Measurements from ENCODE around the gene ATP2A3. TPM values are rescaled to one million over a fixed set of nuclear protein-coding genes. Genes with fewer than 3 reads are reported as not detected.

ATP2A3 gene
- total RNA-seq, 2 experiments from 2014 or later: 92.6 to 98.3 TPM

- H3K4me1 Mint-ChIP-seq: peaks cover 36% of the 10 kb centered on the region
- ATAC-seq (peak; percentile 88), DNase-seq (peak; percentile 94)
- POLR2A ChIA-PET: no interaction called here
- intact Hi-C loops (cut with DNase I, micrococcal nuclease): loop anchor here (1.0 to 5.0 kb wide), 11 partner anchors 18 to 1104 kb away; partner anchors contain the start of genes NCBP3 (in 2 of the 2), ANKFY1 (in 1 of the 2), ATP2A3 (in 1 of the 2) and CYB5D2 (in 1 of the 2)
- peak within 1 kb of the TSS; percentile 77 for H3K27ac Mint-ChIP-seq
- no peaks in the 10 kb centered on the region for H3K36me3 Mint-ChIP-seq (ENCODE audit: low read depth)
- peak within 1 kb of the TSS; percentile 76 for H3K4me3 Mint-ChIP-seq
- CTCF ChIA-PET: interaction anchor here (0.8 to 2.6 kb wide), 5 partner anchors 9 to 72 kb away, joined by 3 to 16 read pairs (median 3); partner anchors contain the start of gene P2RX1
- H3K27me3 Mint-ChIP-seq: no peaks in the 10 kb centered on the region
- H3K9me3 Mint-ChIP-seq (ENCODE audit: low read depth): no peaks in the 10 kb centered on the region
Observed at GRCh38 chr17:3893003-3893719, 71.1 kb downstream of the ATP2A3 start, which contains the start of gene CAMKK1. TSS of gene CAMKK1 (minus strand) at chr17:3893053. CDS start at chr17:3885687, 7,366 bp downstream.

- no peaks in the 10 kb centered on the region for H3K9me3 Mint-ChIP-seq (ENCODE audit: low read depth)
- DNase-seq (peak; percentile 75), ATAC-seq (peak; percentile 27)
- H3K36me3 Mint-ChIP-seq (ENCODE audit: low read depth): no peaks in the 10 kb centered on the region
- ChIA-PET POLR2A (no interaction called here), CTCF (interaction anchor here (0.8 to 2.6 kb wide), 5 partner anchors 8 to 73 kb away, joined by 3 to 16 read pairs (median 3); partner anchors contain the start of gene P2RX1)
- intact Hi-C loops (cut with DNase I, micrococcal nuclease): loop anchor here (2.0 to 5.0 kb wide), 4 partner anchors 46 to 474 kb away; partner anchors contain the start of genes ANKFY1 (in 1 of the 2), HASPIN (in 1 of the 2), NCBP3 (in 1 of the 2) and UBE2G1 (in 1 of the 2)
- peak overlapping the region; percentile 76 for H3K4me3 Mint-ChIP-seq
- H3K4me1 Mint-ChIP-seq: peaks cover 43% of the 10 kb centered on the region
- H3K27me3 Mint-ChIP-seq: no peaks in the 10 kb centered on the region
- no peak overlapping the region for H3K27ac Mint-ChIP-seq
Observed at GRCh38 chr17:3892095-3892998, 71.9 kb downstream of the ATP2A3 start.

DNA sequence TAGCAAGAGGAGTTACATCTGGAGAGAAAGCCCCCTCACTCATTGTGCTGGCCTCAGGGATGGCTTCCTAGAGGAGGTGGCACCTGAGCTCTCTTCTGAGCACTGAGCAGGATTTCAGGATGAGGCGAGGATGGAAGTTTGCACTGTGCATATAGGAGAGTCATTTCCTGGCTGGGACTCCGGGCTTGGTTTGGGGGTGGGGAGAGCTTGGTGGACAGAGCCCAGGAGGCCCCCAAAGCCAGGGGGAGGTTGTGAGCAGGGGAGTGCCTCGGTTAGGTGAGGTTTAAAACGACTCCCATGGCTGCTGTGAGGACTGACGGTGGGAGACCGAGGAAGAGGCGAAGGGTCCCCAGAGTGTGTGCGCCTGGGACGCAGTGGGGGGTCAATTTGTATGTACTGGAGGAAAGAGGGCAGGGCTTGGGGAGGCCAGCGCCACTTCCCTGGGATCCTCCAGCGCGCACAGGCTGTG, 72.6 kb downstream of the ATP2A3 start:
- Mint-ChIP-seq H3K4me1 (peaks cover 50% of the 10 kb centered on the region), H3K4me3 (peak overlapping the region; percentile 76)
- intact Hi-C loops (cut with DNase I, micrococcal nuclease): loop anchor here (2.0 to 5.0 kb wide), 4 partner anchors 45 to 475 kb away; partner anchors contain the start of genes ANKFY1 (in 1 of the 2), HASPIN (in 1 of the 2), NCBP3 (in 1 of the 2) and UBE2G1 (in 1 of the 2)

GRCh38 chr17:3890878-3891219, 73.4 kb downstream of the ATP2A3 start:
- ATAC-seq: no peak
- Mint-ChIP-seq H3K4me3 (peak overlapping the region; percentile 76), H3K4me1 (peaks cover 57% of the 10 kb centered on the region), H3K27me3 (no peaks in the 10 kb centered on the region), H3K27ac (peak overlapping the region; percentile 26), H3K9me3 (ENCODE audit: low read depth) (no peaks in the 10 kb centered on the region), H3K36me3 (ENCODE audit: low read depth) (no peaks in the 10 kb centered on the region)
- CTCF ChIA-PET: interaction anchor here (1.0 to 2.8 kb wide), 2 partner anchors 23 to 44 kb away, joined by 4 to 10 read pairs; partner anchors contain the start of gene NCBP3
- no peak for DNase-seq
- intact Hi-C loops (cut with DNase I, micrococcal nuclease): loop anchor here in 1 of 2 experiments (5.0 kb wide), 2 partner anchors 169 to 371 kb away; partner anchors contain the start of genes ANKFY1 and HASPIN
- POLR2A ChIA-PET: no interaction called here

More for the DNA sequence above, 72.6 kb downstream of the ATP2A3 start:
- CTCF ChIA-PET: no interaction called here
- Mint-ChIP-seq H3K36me3 (ENCODE audit: low read depth) (no peaks in the 10 kb centered on the region), H3K27me3 (no peaks in the 10 kb centered on the region), H3K27ac (no peak overlapping the region), H3K9me3 (ENCODE audit: low read depth) (no peaks in the 10 kb centered on the region)
- ATAC-seq (no peak), DNase-seq (no peak)
- POLR2A ChIA-PET: no interaction called here

DNA sequence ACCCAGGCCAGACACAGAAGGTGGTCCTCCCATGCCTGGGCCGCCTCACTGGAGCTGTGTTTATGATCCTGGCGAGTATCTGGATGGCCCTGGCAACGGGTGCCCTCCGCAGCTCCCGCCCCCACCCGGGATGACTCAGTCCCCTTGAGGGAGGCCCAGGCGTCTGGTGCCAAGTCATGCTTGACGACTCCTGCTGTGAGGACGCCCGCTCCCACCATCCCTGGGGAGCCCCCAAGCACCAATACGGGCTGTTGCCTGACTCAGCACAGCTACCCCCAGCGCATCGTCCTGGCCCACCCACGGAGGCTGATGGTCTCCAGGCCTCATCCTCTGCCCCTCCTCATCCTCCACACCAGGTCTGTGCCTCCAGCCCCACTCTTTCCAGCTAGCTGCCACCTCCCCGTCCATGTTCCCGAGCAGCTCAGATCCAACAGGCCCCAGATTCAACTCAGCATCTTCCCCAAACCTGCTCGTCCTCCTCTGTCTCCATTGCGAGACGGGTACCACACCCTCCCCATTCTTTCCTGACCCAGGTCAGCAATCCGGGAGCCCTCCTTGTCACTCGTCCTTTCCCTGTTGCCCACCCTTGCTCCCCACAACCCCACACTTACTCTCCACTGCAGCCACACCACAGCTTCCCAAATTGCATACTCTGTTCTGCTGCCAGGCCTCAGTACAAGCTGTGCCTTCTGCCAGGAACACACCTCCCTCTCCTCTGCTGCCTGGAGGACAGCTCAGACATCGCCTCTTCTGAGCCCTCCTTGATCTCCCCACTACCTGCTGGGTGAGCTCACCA, 74.0 kb downstream of the ATP2A3 start:
- Mint-ChIP-seq H3K36me3 (ENCODE audit: low read depth) (no peaks in the 10 kb centered on the region), H3K27me3 (no peaks in the 10 kb centered on the region), H3K9me3 (ENCODE audit: low read depth) (no peaks in the 10 kb centered on the region), H3K4me3 (no peak overlapping the region), H3K27ac (peak overlapping the region; percentile 26), H3K4me1 (peaks cover 57% of the 10 kb centered on the region)
- ChIA-PET CTCF (interaction anchor here (1.0 to 2.8 kb wide), 2 partner anchors 24 to 44 kb away, joined by 4 to 10 read pairs; partner anchors contain the start of gene NCBP3), POLR2A (interaction anchor here (0.6 kb wide), 1 partner anchor 1598 kb away, joined by 3 read pairs; no protein-coding TSS in a partner anchor)
- intact Hi-C loops (cut with DNase I, micrococcal nuclease): loop anchor here in 1 of 2 experiments (5.0 kb wide), 2 partner anchors 168 to 372 kb away; partner anchors contain the start of genes ANKFY1 and HASPIN
- DNase-seq (peak; percentile 69), ATAC-seq (no peak)

DNA sequence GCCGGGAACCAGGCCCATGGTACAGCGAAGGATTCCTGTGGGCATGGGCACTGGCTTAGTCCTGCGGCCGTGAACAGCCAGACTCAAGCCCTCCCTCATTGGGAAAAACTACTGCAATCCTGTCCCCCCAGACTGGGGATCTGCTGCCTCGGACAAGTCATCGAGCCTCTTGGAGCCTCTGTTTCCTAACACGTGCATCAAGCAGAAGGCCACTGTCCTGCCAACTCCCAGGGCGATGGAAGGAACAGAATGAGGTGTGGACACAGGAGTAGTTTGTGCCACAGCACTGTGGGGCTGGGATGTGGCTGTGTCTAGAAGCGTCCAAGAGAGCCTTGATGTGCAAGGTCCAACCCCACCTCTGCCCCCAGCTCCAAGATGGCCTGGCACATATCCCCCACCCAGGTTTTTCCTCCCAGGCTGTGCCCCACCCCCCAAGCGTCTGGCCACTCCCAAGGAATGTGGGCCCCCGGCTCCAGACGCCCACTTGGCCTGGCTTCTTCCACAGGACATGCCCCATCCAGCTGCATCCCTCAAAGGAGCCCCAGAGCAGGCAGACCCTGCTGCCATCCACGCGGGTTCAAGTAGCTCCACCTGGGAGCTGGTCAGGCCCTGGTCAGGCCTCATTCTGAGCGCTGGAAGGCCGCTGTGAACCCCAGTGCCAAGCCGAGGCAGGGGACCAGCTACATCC, 74.8 kb downstream of the ATP2A3 start:
- Mint-ChIP-seq H3K27me3 (no peaks in the 10 kb centered on the region), H3K4me1 (peaks cover 57% of the 10 kb centered on the region), H3K4me3 (no peak overlapping the region), H3K36me3 (ENCODE audit: low read depth) (no peaks in the 10 kb centered on the region), H3K27ac (no peak overlapping the region), H3K9me3 (ENCODE audit: low read depth) (no peaks in the 10 kb centered on the region)
- no peak for ATAC-seq
- no peak for DNase-seq
- POLR2A ChIA-PET: interaction anchor here (0.6 kb wide), 1 partner anchor 1598 kb away, joined by 3 read pairs; no protein-coding TSS in a partner anchor
- CTCF ChIA-PET: interaction anchor here (0.8 to 2.8 kb wide), 3 partner anchors 25 to 43 kb away, joined by 4 to 10 read pairs (median 4); partner anchors contain the start of genes NCBP3 and P2RX1
- intact Hi-C loops (cut with DNase I, micrococcal nuclease): loop anchor here in 1 of 2 experiments (5.0 kb wide), 2 partner anchors 167 to 373 kb away; partner anchors contain the start of genes ANKFY1 and HASPIN

DNA sequence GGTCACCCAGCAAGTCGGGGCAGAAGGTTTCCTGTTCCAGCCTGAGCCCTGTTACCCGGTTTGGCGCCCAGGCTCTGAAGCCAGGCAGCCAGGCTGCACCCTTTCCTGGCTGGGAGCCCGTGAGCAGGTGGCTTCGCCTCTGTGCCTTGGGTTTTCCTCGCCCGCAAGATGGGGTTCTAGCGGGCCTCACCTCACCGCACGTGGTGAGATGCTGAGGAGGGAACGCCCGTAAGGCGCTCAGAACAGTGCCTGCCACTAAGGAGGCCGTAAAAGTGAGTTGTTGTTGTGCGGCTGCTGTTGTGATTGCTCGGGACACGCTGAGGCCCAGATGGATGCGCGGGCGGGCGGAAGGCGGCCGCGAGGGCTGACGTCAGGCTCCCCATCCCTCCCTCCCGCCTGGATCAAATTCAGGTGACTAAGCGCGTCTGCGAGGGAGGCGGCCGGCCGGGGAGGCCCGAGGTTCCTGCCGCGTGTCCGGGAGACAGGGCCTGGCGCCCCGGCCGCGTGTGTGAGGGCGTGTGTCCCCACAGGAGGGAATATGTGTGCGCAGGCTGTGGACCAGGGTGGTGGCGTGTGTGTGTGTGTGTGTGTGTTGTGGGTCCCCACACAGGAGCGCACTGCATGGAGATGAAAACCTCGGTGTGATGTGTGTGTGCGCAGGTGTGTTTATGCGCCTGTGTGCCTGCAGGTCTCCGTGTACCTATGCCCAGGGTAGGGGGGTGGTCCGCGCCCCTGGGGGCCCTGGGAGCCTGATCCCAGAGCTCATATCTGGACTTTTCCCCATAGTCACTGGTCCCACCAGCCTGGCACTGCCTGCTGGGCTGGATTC, 75.7 kb downstream of the ATP2A3 start:
- Mint-ChIP-seq H3K36me3 (ENCODE audit: low read depth) (no peaks in the 10 kb centered on the region), H3K4me3 (no peak overlapping the region), H3K27me3 (no peaks in the 10 kb centered on the region), H3K27ac (no peak overlapping the region), H3K4me1 (peaks cover 52% of the 10 kb centered on the region), H3K9me3 (ENCODE audit: low read depth) (no peaks in the 10 kb centered on the region)
- DNase-seq (peak; percentile 29), ATAC-seq (no peak)
- ChIA-PET CTCF (interaction anchor here (0.8 to 2.8 kb wide), 3 partner anchors 24 to 28 kb away, joined by 3 to 10 read pairs (median 4); partner anchors contain the start of gene P2RX1), POLR2A (no interaction called here)
- intact Hi-C loops (cut with DNase I, micrococcal nuclease): no loop called here

DNA sequence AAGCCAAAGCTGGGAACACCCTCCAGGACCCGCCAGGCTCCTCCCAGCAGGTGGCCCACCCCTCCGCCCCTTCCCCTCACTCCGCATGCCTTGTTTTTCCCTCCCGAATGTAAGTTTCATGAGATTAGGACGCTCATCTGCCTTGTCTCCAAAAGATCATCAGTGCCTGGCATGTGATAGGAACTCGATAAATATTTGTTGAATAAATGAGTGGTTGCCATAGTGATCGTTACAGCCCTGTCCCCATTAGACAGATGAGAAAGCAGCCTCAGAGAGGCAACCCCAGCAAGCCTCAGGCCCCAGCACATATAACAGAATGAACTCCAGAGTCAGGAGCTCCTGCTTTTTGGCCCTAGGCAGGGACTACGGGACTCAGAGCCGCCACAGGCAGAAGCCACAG, 76.4 kb downstream of the ATP2A3 start:
- Mint-ChIP-seq H3K27ac (peak overlapping the region; percentile 38), H3K27me3 (no peaks in the 10 kb centered on the region), H3K4me1 (peaks cover 49% of the 10 kb centered on the region), H3K9me3 (ENCODE audit: low read depth) (no peaks in the 10 kb centered on the region), H3K36me3 (ENCODE audit: low read depth) (no peaks in the 10 kb centered on the region), H3K4me3 (no peak overlapping the region)
- intact Hi-C loops (cut with DNase I, micrococcal nuclease): no loop called here
- no peak for DNase-seq
- ChIA-PET CTCF (interaction anchor here (1.0 kb wide), 1 partner anchor 24 kb away, joined by 3 read pairs; no protein-coding TSS in a partner anchor), POLR2A (no interaction called here)
- no peak for ATAC-seq

- H3K27me3 Mint-ChIP-seq: no peaks in the 10 kb centered on the region
- intact Hi-C loops (cut with DNase I, micrococcal nuclease): no loop called here
- H3K4me1 Mint-ChIP-seq: peaks cover 49% of the 10 kb centered on the region
- no peaks in the 10 kb centered on the region for H3K9me3 Mint-ChIP-seq (ENCODE audit: low read depth)
- DNase-seq: no peak
- no peak overlapping the region for H3K4me3 Mint-ChIP-seq
- ChIA-PET POLR2A (no interaction called here), CTCF (no interaction called here)
- peak overlapping the region; percentile 22 for H3K27ac Mint-ChIP-seq
- no peaks in the 10 kb centered on the region for H3K36me3 Mint-ChIP-seq (ENCODE audit: low read depth)
- no peak for ATAC-seq
Observed at GRCh38 chr17:3887394-3887793, 76.8 kb downstream of the ATP2A3 start.

Measured in activated CD4-positive, alpha-beta T cell treated with anti-CD3 and anti-CD28 coated beads for 36 hours (primary cell).